SH-SY5Y (cell line): ENCODE results near the gene SNRK.

ENCODE experiments used
- GATA2 ChIP-seq: IDR thresholded peaks from 2 replicates; pipeline ENCODE4 v1.6.1; 2011; ENCODE audit warnings: mild to moderate bottlenecking, low read depth, low read length
- GATA3 ChIP-seq: IDR thresholded peaks from 2 replicates; pipeline ENCODE4 v1.6.1; 2011; ENCODE audit warnings: low read depth, mild to moderate bottlenecking, low read length, moderate library complexity

GRCh38 chr3:43287500-43287873 lies 1.1 kb downstream of the SNRK start:
- TF ChIP-seq GATA2, result no peak
- TF ChIP-seq GATA3, result no peak
